GM12873 (cell line): Measurements from ENCODE around the gene CACNB4.

Source experiments
- TF ChIP-seq, protein P1 (sequence below): IDR thresholded peaks from 2 replicates; pipeline ENCODE4 v1.5.1; 2012; ENCODE audit warnings: low read depth, mild to moderate bottlenecking, moderate library complexity, low read length, control low read depth; ENCODE audit not compliant: insufficient read depth; ENCODE audit errors: missing control alignments

Gene CACNB4

DNA sequence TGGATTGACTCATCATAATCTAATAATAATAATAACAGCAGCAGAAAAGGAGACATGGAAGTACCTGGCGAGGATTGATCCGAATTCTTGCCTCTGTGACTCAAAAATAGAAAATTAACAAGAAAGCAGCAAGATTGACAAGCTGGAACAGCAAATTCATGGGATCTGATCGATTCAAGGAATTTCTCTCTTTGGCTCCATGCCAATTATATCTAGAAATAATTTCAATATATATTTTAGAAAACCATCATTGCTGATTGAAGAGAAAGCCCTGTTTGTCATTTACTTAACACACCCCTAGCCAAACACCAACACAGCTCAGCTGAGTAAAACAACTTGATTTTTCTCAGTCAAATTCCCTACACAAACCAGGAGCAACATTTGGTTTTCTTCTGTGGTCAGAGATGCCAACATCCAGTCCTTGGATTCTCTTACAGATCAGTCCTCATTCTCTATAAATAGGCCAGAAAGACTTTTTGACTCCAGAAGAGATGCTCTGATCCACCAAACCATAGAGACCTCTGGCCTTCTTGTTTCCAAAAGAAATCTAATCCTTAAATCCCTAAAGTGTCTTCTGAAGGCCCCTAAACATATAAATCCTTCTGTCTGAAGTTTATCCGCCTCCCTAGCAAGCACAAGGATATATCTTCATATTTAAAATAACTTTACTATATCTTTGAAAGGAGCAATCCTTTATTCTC, 129.9 kb downstream of the CACNB4 start:
- TF ChIP-seq, protein P1, sequence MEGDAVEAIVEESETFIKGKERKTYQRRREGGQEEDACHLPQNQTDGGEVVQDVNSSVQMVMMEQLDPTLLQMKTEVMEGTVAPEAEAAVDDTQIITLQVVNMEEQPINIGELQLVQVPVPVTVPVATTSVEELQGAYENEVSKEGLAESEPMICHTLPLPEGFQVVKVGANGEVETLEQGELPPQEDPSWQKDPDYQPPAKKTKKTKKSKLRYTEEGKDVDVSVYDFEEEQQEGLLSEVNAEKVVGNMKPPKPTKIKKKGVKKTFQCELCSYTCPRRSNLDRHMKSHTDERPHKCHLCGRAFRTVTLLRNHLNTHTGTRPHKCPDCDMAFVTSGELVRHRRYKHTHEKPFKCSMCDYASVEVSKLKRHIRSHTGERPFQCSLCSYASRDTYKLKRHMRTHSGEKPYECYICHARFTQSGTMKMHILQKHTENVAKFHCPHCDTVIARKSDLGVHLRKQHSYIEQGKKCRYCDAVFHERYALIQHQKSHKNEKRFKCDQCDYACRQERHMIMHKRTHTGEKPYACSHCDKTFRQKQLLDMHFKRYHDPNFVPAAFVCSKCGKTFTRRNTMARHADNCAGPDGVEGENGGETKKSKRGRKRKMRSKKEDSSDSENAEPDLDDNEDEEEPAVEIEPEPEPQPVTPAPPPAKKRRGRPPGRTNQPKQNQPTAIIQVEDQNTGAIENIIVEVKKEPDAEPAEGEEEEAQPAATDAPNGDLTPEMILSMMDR = no peak

- TF ChIP-seq, protein P1 = no peak
These were observed 130.8 kb downstream of the CACNB4 start for GRCh38 chr2:151967829-151968722.

- TF ChIP-seq, protein P1 = no peak
These were observed 133.0 kb downstream of the CACNB4 start for GRCh38 chr2:151965884-151966283.

DNA sequence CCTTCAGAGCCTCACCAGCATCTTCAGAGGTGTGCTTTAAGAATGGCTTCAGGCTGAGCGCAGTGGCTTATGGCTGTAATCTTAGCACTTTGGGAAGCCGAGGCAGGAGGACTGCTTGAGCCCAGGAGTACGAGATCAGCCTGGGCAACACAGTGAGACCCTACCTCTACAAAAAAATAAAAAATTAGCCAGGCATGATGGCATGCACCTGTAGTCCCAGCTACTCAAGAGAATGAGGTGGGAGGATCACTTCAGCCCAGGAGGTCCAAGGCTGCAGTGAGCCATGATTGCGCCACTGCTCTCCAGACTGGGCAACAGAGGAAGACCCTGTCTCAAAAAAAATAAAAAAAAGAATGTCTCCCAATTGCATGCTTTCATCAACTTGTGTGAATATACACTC, 137.3 kb downstream of the CACNB4 start:
- TF ChIP-seq, protein P1 = no peak

GRCh38 chr2:151959238-151959637, 139.6 kb downstream of the CACNB4 start:
- TF ChIP-seq, protein P1 = no peak

DNA sequence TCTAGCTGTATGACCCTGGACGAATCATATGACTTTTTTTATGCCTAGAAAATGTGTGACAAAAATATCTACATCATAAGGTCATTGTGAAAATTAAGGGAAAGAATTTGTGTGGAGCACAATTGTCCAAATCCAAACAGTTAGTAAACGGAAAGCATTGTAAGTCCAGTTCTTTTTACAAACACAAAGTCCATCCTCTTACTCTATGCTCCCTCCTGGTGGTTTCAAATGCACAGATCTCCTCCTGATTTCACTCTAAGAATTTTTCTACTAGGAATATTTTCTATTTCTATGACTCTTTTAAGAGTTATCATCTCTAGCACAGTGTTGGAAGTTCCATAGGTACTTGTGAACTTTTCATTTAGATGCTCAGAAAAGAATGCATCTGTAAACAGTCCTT, 145.4 kb downstream of the CACNB4 start:
- TF ChIP-seq, protein P1 = no peak
